H9 (cell line): ENCODE results near the gene KANK4. TPM values are rescaled to one million over a fixed set of nuclear protein-coding genes. Genes with fewer than 3 reads are reported as not detected.

Experiments
- DNase-seq: peaks from one replicate; pipeline ENCODE4 v3.0.0-alpha.2; 2017
- H2AFZ ChIP-seq: one replicate; pipeline ENCODE4 v1.6.1; 2013; ENCODE audit warnings: mild to moderate bottlenecking, low read length, control low read depth, moderate library complexity
- H2AK5ac ChIP-seq: 2 replicates; pipeline ENCODE4 v1.6.1; 2013; ENCODE audit warnings: low read length, control low read depth, mixed read lengths; ENCODE audit not compliant: insufficient read length
- H2BK120ac ChIP-seq: one replicate; pipeline ENCODE4 v1.6.1; 2013; ENCODE audit warnings: low read depth, mild to moderate bottlenecking, low read length, control low read depth, inconsistent platforms; ENCODE audit not compliant: poor library complexity, severe bottlenecking
- H2BK12ac ChIP-seq: 2 replicates; pipeline ENCODE4 v1.6.1; 2013; ENCODE audit warnings: low read length, control low read depth, mixed read lengths, low read depth; ENCODE audit not compliant: insufficient read length
- H2BK15ac ChIP-seq: 2 replicates; pipeline ENCODE4 v1.6.1; 2013; ENCODE audit warnings: low read depth, low read length, control low read depth
- H2BK20ac ChIP-seq: one replicate; pipeline ENCODE4 v1.6.1; 2013; ENCODE audit warnings: low read depth, mild to moderate bottlenecking, low read length, control low read depth, inconsistent platforms; ENCODE audit not compliant: poor library complexity, severe bottlenecking
- H2BK5ac ChIP-seq: 2 replicates; pipeline ENCODE4 v1.6.1; 2013; ENCODE audit warnings: low read length, control low read depth, mixed read lengths; ENCODE audit not compliant: insufficient read length
- H3K14ac ChIP-seq: 2 replicates; pipeline ENCODE4 v1.6.1; 2013; ENCODE audit warnings: low read length, control low read depth; ENCODE audit not compliant: insufficient read depth
- H3K18ac ChIP-seq: 2 replicates; pipeline ENCODE4 v1.6.1; 2013; ENCODE audit warnings: low read depth, mild to moderate bottlenecking, mixed read lengths, low read length, control low read depth; ENCODE audit not compliant: insufficient read length
- H3K23ac ChIP-seq: 2 replicates; pipeline ENCODE4 v1.6.1; 2013; ENCODE audit warnings: low read length, control low read depth, mixed read lengths, low read depth; ENCODE audit not compliant: insufficient read length
- H3K23me2 ChIP-seq: 2 replicates; pipeline ENCODE4 v1.6.1; 2013; ENCODE audit warnings: low read depth, mild to moderate bottlenecking, mixed read lengths, low read length, control low read depth; ENCODE audit not compliant: insufficient read length, poor library complexity, severe bottlenecking
- H3K27ac ChIP-seq: 2 replicates; pipeline ENCODE4 v1.5.1; 2013; ENCODE audit warnings: low read length, control low read depth, mixed read lengths, low read depth; ENCODE audit not compliant: insufficient read length
- H3K27me3 ChIP-seq: 2 replicates; pipeline ENCODE4 v1.6.1; 2013; ENCODE audit warnings: low read length, control low read depth, inconsistent platforms; ENCODE audit not compliant: insufficient read depth
- H3K4ac ChIP-seq: 2 replicates; pipeline ENCODE4 v1.6.1; 2013; ENCODE audit warnings: low read depth, mild to moderate bottlenecking, control low read depth, inconsistent platforms, low read length, moderate library complexity
- H3K4me1 ChIP-seq: 2 replicates; pipeline ENCODE4 v1.6.1; 2013; ENCODE audit warnings: low read length, control low read depth, inconsistent platforms; ENCODE audit not compliant: insufficient read depth
- H3K4me2 ChIP-seq: 2 replicates; pipeline ENCODE4 v1.6.1; 2013; ENCODE audit warnings: low read length, control low read depth, mixed read lengths; ENCODE audit not compliant: insufficient read length, insufficient read depth
- H3K56ac ChIP-seq: 2 replicates; pipeline ENCODE4 v1.6.1; 2013; ENCODE audit warnings: low read depth, mild to moderate bottlenecking, mixed read lengths, low read length, control low read depth; ENCODE audit not compliant: insufficient read length
- H3K79me1 ChIP-seq: 2 replicates; pipeline ENCODE4 v1.6.1; 2013; ENCODE audit warnings: low read depth, mild to moderate bottlenecking, moderate library complexity, low read length, control low read depth, inconsistent platforms; ENCODE audit not compliant: insufficient read depth, poor library complexity, severe bottlenecking
- H3K79me2 ChIP-seq: 2 replicates; pipeline ENCODE4 v1.6.1; 2013; ENCODE audit warnings: low read length, control low read depth, inconsistent platforms; ENCODE audit not compliant: insufficient read depth
- H3K9ac ChIP-seq: 2 replicates; pipeline ENCODE4 v1.6.1; 2013; ENCODE audit warnings: low read length, control low read depth, mixed read lengths; ENCODE audit not compliant: insufficient read length; ENCODE audit errors: extremely low read depth
- H3K9me3 ChIP-seq: one replicate; pipeline ENCODE4 v1.6.1; 2013; ENCODE audit warnings: low read depth, low read length, inconsistent platforms; ENCODE audit not compliant: control insufficient read depth
- H3T11ph ChIP-seq: one replicate; pipeline ENCODE4 v1.6.1; 2013; ENCODE audit warnings: mild to moderate bottlenecking, low read length, control low read depth, inconsistent platforms
- H4K20me1 ChIP-seq: one replicate; pipeline ENCODE4 v1.6.1; 2013; ENCODE audit not compliant: control insufficient read depth, insufficient read length, insufficient read depth
- H4K5ac ChIP-seq: 2 replicates; pipeline ENCODE4 v1.6.1; 2013; ENCODE audit warnings: low read depth, mild to moderate bottlenecking, mixed read lengths, low read length, control low read depth; ENCODE audit not compliant: insufficient read length
- H4K8ac ChIP-seq: replicated peaks from 2 replicates; pipeline ENCODE4 v1.6.1; 2013; ENCODE audit warnings: low read length, control low read depth, mixed read lengths, low read depth; ENCODE audit not compliant: insufficient read length
- H4K91ac ChIP-seq: 2 replicates; pipeline ENCODE4 v1.6.1; 2013; ENCODE audit warnings: low read depth, mild to moderate bottlenecking, moderate library complexity, mixed read lengths, low read length, control low read depth; ENCODE audit not compliant: insufficient read length
- H3K27ac Mint-ChIP-seq, 3 experiments: 2 replicates in 2 of 3; 3 replicates in 1 of 3; pipeline ENCODE4 v1.8.0; 2020 to 2021; ENCODE audit warnings: mixed read lengths in 3 of 3, mild to moderate bottlenecking in 1 of 3, moderate library complexity in 1 of 3
- H3K27me3 Mint-ChIP-seq: 2 replicates; pipeline ENCODE4 v1.8.0; 2021; ENCODE audit warnings: low read depth, mild to moderate bottlenecking, moderate library complexity, mixed read lengths
- H3K36me3 Mint-ChIP-seq, 3 experiments: 2 replicates in 2 of 3; 3 replicates in 1 of 3; pipeline ENCODE4 v1.8.0; 2020 to 2021; ENCODE audit warnings: low read depth in 3 of 3, mixed read lengths in 3 of 3; ENCODE audit not compliant: insufficient read depth in 1 of 3
- H3K4me1 Mint-ChIP-seq, 2 experiments: 2 replicates each; pipeline ENCODE4 v1.8.0; 2020; ENCODE audit warnings: mixed read lengths in 2 of 2
- H3K4me3 Mint-ChIP-seq, 2 experiments: 2 replicates in 1 of 2; 3 replicates in 1 of 2; pipeline ENCODE4 v1.8.0; 2020 to 2021; ENCODE audit warnings: mild to moderate bottlenecking in 2 of 2, mixed read lengths in 2 of 2, moderate library complexity in 1 of 2
- H3K9me3 Mint-ChIP-seq, 2 experiments: 2 replicates in 1 of 2; 3 replicates in 1 of 2; pipeline ENCODE4 v1.8.0; 2020; ENCODE audit warnings: mild to moderate bottlenecking in 2 of 2, mixed read lengths in 2 of 2, moderate library complexity in 1 of 2
- CTCF ChIP-seq: fragments of 200-600 bp; sonication (generic); conservative IDR thresholded peaks from 3 replicates; pipeline ENCODE4 v1.8.0; 2021; ENCODE audit warnings: antibody characterized with exemption, mild to moderate bottlenecking
- WGBS: extraction: QIAGEN DNeasy Blood & Tissue Kit; methylation state at CpG from one replicate; pipeline ENCODE4 v1.1.7; 2013; ENCODE audit warnings: missing lambda C conversion rate, low lambda C conversion rate, mixed read lengths; ENCODE audit not compliant: insufficient read length; ENCODE audit errors: extremely low coverage; 5-methylcytosine and 5-hydroxymethylcytosine counted together
- total RNA-seq: library from RNA; stranded (reverse); gene quantifications from 2 replicates; pipeline ENCODE4 v1.2.1, GENCODE V29; 2021

KANK4 gene
- total RNA-seq, 1 experiment from 2014 or later, result 0.15 TPM

- Histone ChIP-seq H3K79me1 (no peaks in the 10 kb centered on the region), H4K20me1 (no peaks in the 10 kb centered on the region), H3K4me2 (no peak overlapping the region), H3K23me2 (no peaks in the 10 kb centered on the region), H3K23ac (no peak overlapping the region), H2BK5ac (no peak overlapping the region), H4K5ac (no peak overlapping the region), H3K14ac (no peak overlapping the region), H2AK5ac (no peak overlapping the region), H2BK120ac (no peak overlapping the region), H2AFZ (no peak overlapping the region), H3K56ac (no peak overlapping the region), H3K27ac (no peak overlapping the region), H3T11ph (no peak overlapping the region), H3K4ac (no peak overlapping the region), H2BK15ac (no peak overlapping the region), H3K4me1 (peaks cover 10% of the 10 kb centered on the region; the same call in 1 of the 2 replicates), H2BK12ac (no peak overlapping the region), H2BK20ac (no peak overlapping the region), H3K79me2 (no peaks in the 10 kb centered on the region), H3K18ac (no peak overlapping the region), H4K8ac (no peak overlapping the region), H3K9me3 (no peaks in the 10 kb centered on the region), H3K9ac (no peak overlapping the region), H3K27me3 (peaks cover 31% of the 10 kb centered on the region; the same call in 1 of the 2 replicates), H4K91ac (no peak overlapping the region)
- TF ChIP-seq CTCF, result no peak
- H3K4me1 Mint-ChIP-seq, result peaks cover 46 to 61% of the 10 kb centered on the region in 2 experiments
- no peak overlapping the region for H3K4me3 Mint-ChIP-seq
- H3K36me3 Mint-ChIP-seq, result 0 out of 7 replicates have a peak, but pooled peaks cover 0 to 1% (median 0%) of the 10 kb centered on the region in 3 experiments
- peaks cover 6% of the 10 kb centered on the region in 2 experiments for H3K9me3 Mint-ChIP-seq
- no peak overlapping the region for H3K27ac Mint-ChIP-seq
- peaks cover 93% of the 10 kb centered on the region for H3K27me3 Mint-ChIP-seq
- WGBS, result no CpG with 5 or more reads among the region's 5 CpGs
- no peak for DNase-seq
These were observed 35.2 kb downstream of the KANK4 start for GRCh38 chr1:62283986-62284385.
